AG09309 (cell line): ENCODE measurements around the gene PSMA4.
"Not testable (repeated sequence)": the region's sequence is repeated elsewhere in the genome, so short reads cannot be mapped to it uniquely, and the experiment has no call there.

Experiments used
- DNase-seq: peaks from one replicate; pipeline ENCODE4 v3.0.0-alpha.2; 2010; ENCODE audit warnings: low read depth
- H3K4me3 ChIP-seq: 2 replicates; pipeline ENCODE4 v1.5.1; 2011; ENCODE audit warnings: mild to moderate bottlenecking, low read depth, low read length, moderate library complexity; ENCODE audit not compliant: control insufficient read depth
- CTCF ChIP-seq: IDR thresholded peaks from 2 replicates; pipeline ENCODE4 v1.5.1; 2011; ENCODE audit warnings: mild to moderate bottlenecking, low read depth, low read length, inconsistent platforms; ENCODE audit not compliant: insufficient read depth, control insufficient read depth; ENCODE audit errors: missing control alignments

PSMA4 gene

GRCh38 chr15:78550815-78551214, 10.6 kb downstream of the PSMA4 start:
- DNase-seq: no peak
- H3K4me3 ChIP-seq: no peak overlapping the region
- no peak for TF ChIP-seq CTCF

DNA sequence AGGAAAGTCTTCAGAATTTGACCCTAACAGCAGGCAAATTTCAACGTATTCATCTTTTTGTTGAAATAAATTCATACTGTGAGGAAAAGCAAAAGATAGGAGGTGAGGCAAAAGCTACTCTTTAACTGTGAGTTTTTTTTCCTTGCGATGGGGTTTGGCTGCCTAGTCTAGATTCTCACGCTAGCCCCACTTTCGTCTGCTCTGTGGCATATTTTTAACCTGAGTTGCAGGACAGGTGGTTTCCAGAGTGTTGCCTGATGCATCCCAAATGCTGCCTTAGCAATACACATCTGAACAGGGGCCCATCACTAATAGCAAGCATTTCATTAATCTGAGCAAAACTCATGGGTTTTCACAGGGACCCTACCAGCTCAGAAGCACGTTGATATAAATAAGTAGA, 11.7 kb downstream of the PSMA4 start:
- DNase-seq: no peak
- H3K4me3 ChIP-seq: no peak overlapping the region
- no peak for TF ChIP-seq CTCF

GRCh38 chr15:78552597-78552996, 12.4 kb downstream of the PSMA4 start:
- DNase-seq: no peak
- no peak for TF ChIP-seq CTCF

DNA sequence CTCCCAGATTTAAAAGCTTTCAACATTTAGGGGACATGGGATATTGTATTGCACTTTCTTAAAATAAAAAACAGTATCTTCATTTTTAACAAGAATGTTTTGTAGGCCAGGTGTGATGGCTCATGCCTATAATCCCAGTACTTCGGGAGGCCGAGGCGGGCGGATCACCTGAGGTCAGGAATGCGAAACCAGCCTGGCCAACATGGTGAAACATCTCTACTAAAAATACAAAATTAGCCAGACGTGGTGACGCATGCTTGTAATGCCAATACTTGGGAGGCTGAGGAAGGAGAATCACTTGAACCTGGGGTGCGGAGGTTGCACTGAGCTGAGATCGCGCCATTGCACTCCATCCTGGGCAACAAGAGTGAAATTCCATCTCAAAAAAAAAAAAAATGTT, 20.0 kb downstream of the PSMA4 start:
- not testable (repeated sequence) for H3K4me3 ChIP-seq, DNase-seq

More at GRCh38 chr15:78552597-78552996, 12.4 kb downstream of the PSMA4 start:
- no peak overlapping the region for H3K4me3 ChIP-seq

DNA sequence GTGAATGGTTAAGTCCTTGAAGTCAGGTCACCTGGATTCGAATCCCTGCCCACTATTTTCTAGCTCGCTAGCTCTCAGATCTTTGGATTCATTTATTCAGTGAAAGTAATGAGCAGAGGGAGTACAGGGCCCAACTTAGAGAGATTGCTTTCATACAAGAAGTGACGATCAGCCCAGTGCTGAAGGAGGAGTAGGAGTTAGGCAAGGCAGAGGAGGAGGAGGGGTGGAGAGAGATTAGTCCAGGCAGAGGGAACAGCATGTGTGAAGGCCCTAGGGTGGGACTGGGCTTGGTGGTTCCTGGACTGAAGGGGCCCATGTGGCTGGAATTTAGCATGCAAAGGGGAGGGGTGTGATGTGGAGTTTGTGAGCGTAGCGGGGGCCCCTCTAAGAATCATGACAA, 21.2 kb downstream of the PSMA4 start:
- TF ChIP-seq CTCF: no peak
- DNase-seq: no peak
- no peak overlapping the region for H3K4me3 ChIP-seq

GRCh38 chr15:78563092-78563491, 22.8 kb downstream of the PSMA4 start:
- TF ChIP-seq CTCF: no peak
- no peak for DNase-seq
- no peak overlapping the region for H3K4me3 ChIP-seq

DNA sequence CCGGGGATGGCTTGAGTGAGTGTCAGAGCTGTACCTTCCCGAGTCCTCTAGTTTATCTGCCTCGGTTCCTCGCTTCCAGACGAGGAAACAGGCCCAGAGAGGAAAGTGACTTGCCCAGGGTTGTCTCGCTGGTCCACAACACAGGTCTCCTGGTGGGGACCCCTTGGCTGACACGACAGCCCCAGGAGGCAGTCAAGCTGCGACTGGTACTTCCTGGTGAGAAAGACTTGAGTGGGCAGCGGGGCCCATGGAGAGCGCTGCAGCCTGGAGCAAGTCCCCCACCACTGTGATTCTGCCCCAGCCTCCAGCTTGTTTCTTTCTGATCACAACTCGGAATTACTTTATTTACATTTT, 24.5 kb downstream of the PSMA4 start:
- no peak overlapping the region for H3K4me3 ChIP-seq

More for the DNA sequence above, 24.5 kb downstream of the PSMA4 start:
- DNase-seq: no peak
- no peak for TF ChIP-seq CTCF
